RWPE2 (cell line): ENCODE data around the gene MAB21L3.

Source experiments
- ATAC-seq: fragments of 200-7000 bp; cut with Tn5 transposase; 3 replicates; pipeline ENCODE4 v1.9.1; 2021; ENCODE audit warnings: low read depth
- DNase-seq: peaks from one replicate; pipeline ENCODE4 v3.0.0-alpha.2; 2020; ENCODE audit warnings: low spot score
- H3K27ac ChIP-seq: fragments of 450-650 bp; 2 replicates; pipeline ENCODE4 v1.5.1; 2017; ENCODE audit warnings: mild to moderate bottlenecking; ENCODE audit not compliant: poor library complexity, severe bottlenecking
- H3K27me3 ChIP-seq: fragments of 250-450 bp; sonication (Bioruptor Pico); 2 replicates; pipeline ENCODE4 v1.5.1; 2021; ENCODE audit warnings: mild to moderate bottlenecking, moderate library complexity; ENCODE audit not compliant: insufficient read depth, poor library complexity, severe bottlenecking
- H3K36me3 ChIP-seq: fragments of 250-450 bp; sonication (Bioruptor Pico); 2 replicates; pipeline ENCODE4 v1.5.1; 2020; ENCODE audit warnings: low read depth, mild to moderate bottlenecking, moderate library complexity
- H3K4me1 ChIP-seq: fragments of 250-450 bp; sonication (Bioruptor Pico); 2 replicates; pipeline ENCODE4 v1.5.1; 2021; ENCODE audit warnings: mild to moderate bottlenecking, moderate library complexity; ENCODE audit not compliant: insufficient read depth, poor library complexity, severe bottlenecking
- H3K4me3 ChIP-seq: fragments of 250-450 bp; sonication (Bioruptor Pico); 2 replicates; pipeline ENCODE4 v1.5.1; 2021; ENCODE audit warnings: mild to moderate bottlenecking, moderate library complexity; ENCODE audit not compliant: severe bottlenecking
- H3K9me3 ChIP-seq: fragments of 250-450 bp; sonication (Bioruptor Pico); 2 replicates; pipeline ENCODE4 v1.5.1; 2021; ENCODE audit warnings: mild to moderate bottlenecking, moderate library complexity; ENCODE audit not compliant: severe bottlenecking
- CTCF ChIP-seq: fragments of 450-650 bp; IDR thresholded peaks from one replicate; pipeline ENCODE4 v1.5.1; 2017; ENCODE audit warnings: mild to moderate bottlenecking, moderate library complexity; ENCODE audit not compliant: poor library complexity, severe bottlenecking

MAB21L3 gene

GRCh38 chr1:116096013-116096618 lies 15.1 kb upstream of the MAB21L3 start:
- ATAC-seq (no peak), DNase-seq (no peak)
- Histone ChIP-seq H3K4me1 (no peaks in the 10 kb centered on the region), H3K27me3 (no peaks in the 10 kb centered on the region), H3K27ac (no peak overlapping the region), H3K9me3 (peaks cover 6% of the 10 kb centered on the region), H3K36me3 (peaks cover 3% of the 10 kb centered on the region; the same call in 1 of the 2 replicates), H3K4me3 (no peak overlapping the region)
- TF ChIP-seq CTCF: no peak

DNA sequence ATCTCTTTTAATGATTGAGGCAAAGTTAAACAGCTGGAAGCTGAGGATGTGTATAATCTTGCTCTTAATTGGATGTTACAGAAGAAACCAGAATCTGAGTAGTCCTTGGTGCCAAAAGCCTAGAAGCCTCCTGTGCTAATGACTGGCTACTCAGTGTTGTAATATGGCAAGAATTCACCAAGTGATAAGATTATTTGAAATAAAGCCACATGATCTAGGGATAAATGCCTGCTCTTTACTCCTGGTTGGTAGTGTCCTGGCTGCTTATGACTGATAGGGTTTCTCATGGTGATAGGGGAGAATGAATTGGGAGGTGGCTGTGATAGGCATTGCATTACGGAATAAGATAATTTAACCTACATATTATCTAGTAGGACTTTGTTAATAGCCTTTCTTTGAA lies 13.6 kb upstream of the MAB21L3 start:
- no peaks in the 10 kb centered on the region for H3K4me1 ChIP-seq
- H3K4me3 ChIP-seq: no peak overlapping the region
- H3K27me3 ChIP-seq: no peaks in the 10 kb centered on the region
- ATAC-seq (no peak), DNase-seq (no peak)
- TF ChIP-seq CTCF: no peak
- no peak overlapping the region for H3K27ac ChIP-seq
- peaks cover 3% of the 10 kb centered on the region; the same call in 1 of the 2 replicates for H3K36me3 ChIP-seq
- peaks cover 6% of the 10 kb centered on the region for H3K9me3 ChIP-seq

GRCh38 chr1:116099379-116099778 lies 11.8 kb upstream of the MAB21L3 start:
- ATAC-seq: no peak
- peaks cover 3% of the 10 kb centered on the region; the same call in 1 of the 2 replicates for H3K36me3 ChIP-seq

GRCh38 chr1:116099919-116100318 lies 11.3 kb upstream of the MAB21L3 start:
- no peak for TF ChIP-seq CTCF
- H3K4me3 ChIP-seq: no peak overlapping the region
- no peaks in the 10 kb centered on the region; the same call in 1 of the 2 replicates for H3K36me3 ChIP-seq
- H3K9me3 ChIP-seq: peaks cover 3% of the 10 kb centered on the region
- H3K27me3 ChIP-seq: no peaks in the 10 kb centered on the region
- no peak for ATAC-seq
- H3K27ac ChIP-seq: no peak overlapping the region
- no peaks in the 10 kb centered on the region for H3K4me1 ChIP-seq
- no peak for DNase-seq

More at GRCh38 chr1:116099379-116099778, 11.8 kb upstream of the MAB21L3 start:
- Histone ChIP-seq H3K4me3 (no peak overlapping the region), H3K27me3 (no peaks in the 10 kb centered on the region), H3K27ac (no peak overlapping the region), H3K4me1 (no peaks in the 10 kb centered on the region), H3K9me3 (peaks cover 6% of the 10 kb centered on the region)
- DNase-seq: no peak
- no peak for TF ChIP-seq CTCF

DNA sequence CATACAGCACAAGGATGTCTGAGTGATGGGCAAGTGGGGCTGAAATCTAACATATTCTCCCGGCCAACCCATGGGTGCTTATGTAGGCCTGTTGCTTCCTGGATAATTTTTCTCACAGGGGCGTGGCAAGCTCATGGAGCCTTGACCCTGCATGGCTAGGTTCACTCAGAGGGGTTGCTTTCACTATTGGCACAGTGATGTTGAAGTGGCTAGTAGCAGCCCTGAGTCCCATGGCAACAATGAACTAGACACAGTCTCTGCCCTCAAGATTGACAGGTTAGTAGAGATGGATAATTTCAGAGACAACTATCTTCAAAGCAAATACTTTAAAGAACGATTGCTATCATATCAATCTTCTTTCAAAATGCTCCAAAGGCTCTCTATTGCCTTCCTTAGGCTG lies 6.5 kb upstream of the MAB21L3 start:
- no peak for ATAC-seq
- no peak for TF ChIP-seq CTCF

More for the DNA sequence above, 6.5 kb upstream of the MAB21L3 start:
- no peaks in the 10 kb centered on the region for H3K36me3 ChIP-seq
- H3K9me3 ChIP-seq: no peaks in the 10 kb centered on the region
- H3K4me3 ChIP-seq: no peak overlapping the region
- DNase-seq: no peak
- no peak overlapping the region for H3K27ac ChIP-seq
- no peaks in the 10 kb centered on the region for H3K27me3 ChIP-seq
- H3K4me1 ChIP-seq: peaks cover 6% of the 10 kb centered on the region
